ENCODE measurements around the gene UNC93A. TPM values are rescaled to one million over a fixed set of nuclear protein-coding genes. Genes with fewer than 3 reads are reported as not detected.
"Not testable (repeated sequence)": the region's sequence is repeated elsewhere in the genome, so short reads cannot be mapped to it uniquely, and the experiment has no call there.

The UNC93A gene
- total RNA-seq, 1 donor from 2014 or later, result not detected

GRCh38 chr6:167244991-167245390 is 46.1 kb upstream of the UNC93A start:
- no peaks in the 10 kb centered on the region for H3K9me3 Mint-ChIP-seq (ENCODE audit: unreplicated experiment)
- no peak overlapping the region for H3K4me3 Mint-ChIP-seq (ENCODE audit: unreplicated experiment)
- TF ChIP-seq, protein P1, sequence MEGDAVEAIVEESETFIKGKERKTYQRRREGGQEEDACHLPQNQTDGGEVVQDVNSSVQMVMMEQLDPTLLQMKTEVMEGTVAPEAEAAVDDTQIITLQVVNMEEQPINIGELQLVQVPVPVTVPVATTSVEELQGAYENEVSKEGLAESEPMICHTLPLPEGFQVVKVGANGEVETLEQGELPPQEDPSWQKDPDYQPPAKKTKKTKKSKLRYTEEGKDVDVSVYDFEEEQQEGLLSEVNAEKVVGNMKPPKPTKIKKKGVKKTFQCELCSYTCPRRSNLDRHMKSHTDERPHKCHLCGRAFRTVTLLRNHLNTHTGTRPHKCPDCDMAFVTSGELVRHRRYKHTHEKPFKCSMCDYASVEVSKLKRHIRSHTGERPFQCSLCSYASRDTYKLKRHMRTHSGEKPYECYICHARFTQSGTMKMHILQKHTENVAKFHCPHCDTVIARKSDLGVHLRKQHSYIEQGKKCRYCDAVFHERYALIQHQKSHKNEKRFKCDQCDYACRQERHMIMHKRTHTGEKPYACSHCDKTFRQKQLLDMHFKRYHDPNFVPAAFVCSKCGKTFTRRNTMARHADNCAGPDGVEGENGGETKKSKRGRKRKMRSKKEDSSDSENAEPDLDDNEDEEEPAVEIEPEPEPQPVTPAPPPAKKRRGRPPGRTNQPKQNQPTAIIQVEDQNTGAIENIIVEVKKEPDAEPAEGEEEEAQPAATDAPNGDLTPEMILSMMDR (IDR thresholded peaks at IDR 0.05; ENCODE audit: unreplicated experiment), result no peak
- H3K27ac Mint-ChIP-seq (ENCODE audit: unreplicated experiment), result no peak overlapping the region
- no peak for DNase-seq (ENCODE audit: low spot score)
- H3K36me3 Mint-ChIP-seq (ENCODE audit: low read depth, unreplicated experiment), result no peaks in the 10 kb centered on the region
- peaks cover 2% of the 10 kb centered on the region for H3K27me3 Mint-ChIP-seq (ENCODE audit: unreplicated experiment)
- H3K4me1 Mint-ChIP-seq (ENCODE audit: unreplicated experiment), result peaks cover 24% of the 10 kb centered on the region

DNA sequence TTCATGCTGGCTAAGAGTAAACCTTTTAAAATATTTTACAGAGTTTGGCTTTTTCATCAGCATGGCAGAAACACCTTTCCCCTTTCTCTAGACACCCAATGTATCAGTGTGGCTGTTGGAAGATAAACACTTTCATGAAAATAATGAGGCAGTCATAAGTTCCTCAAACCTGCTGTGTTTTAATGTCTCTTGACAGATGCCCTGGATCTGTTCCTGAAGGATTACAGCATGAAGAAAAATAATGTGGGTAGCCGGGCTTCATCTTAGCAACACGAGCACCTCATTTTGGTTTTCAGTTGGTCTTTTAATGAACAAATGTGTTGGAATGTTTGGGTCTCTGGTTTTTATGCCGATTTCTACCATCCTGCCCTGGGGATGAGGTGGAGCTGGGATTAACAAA is 45.5 kb upstream of the UNC93A start:
- no peak overlapping the region for H3K4me3 Mint-ChIP-seq (ENCODE audit: unreplicated experiment)
- TF ChIP-seq, protein P1 (IDR thresholded peaks at IDR 0.05; ENCODE audit: unreplicated experiment), result no peak
- no peak overlapping the region for H3K27ac Mint-ChIP-seq (ENCODE audit: unreplicated experiment)
- no peaks in the 10 kb centered on the region for H3K9me3 Mint-ChIP-seq (ENCODE audit: unreplicated experiment)
- H3K27me3 Mint-ChIP-seq (ENCODE audit: unreplicated experiment), result peaks cover 2% of the 10 kb centered on the region
- H3K36me3 Mint-ChIP-seq (ENCODE audit: low read depth, unreplicated experiment), result no peaks in the 10 kb centered on the region
- DNase-seq (ENCODE audit: low spot score), result no peak
- peaks cover 24% of the 10 kb centered on the region for H3K4me1 Mint-ChIP-seq (ENCODE audit: unreplicated experiment)

GRCh38 chr6:167247814-167248595 is 43.1 kb upstream of the UNC93A start:
- no peak overlapping the region for H3K4me3 Mint-ChIP-seq (ENCODE audit: unreplicated experiment)
- H3K27me3 Mint-ChIP-seq (ENCODE audit: unreplicated experiment), result peaks cover under 1% of the 10 kb centered on the region
- no peak for DNase-seq (ENCODE audit: low spot score)
- H3K9me3 Mint-ChIP-seq (ENCODE audit: unreplicated experiment), result no peaks in the 10 kb centered on the region
- no peaks in the 10 kb centered on the region for H3K36me3 Mint-ChIP-seq (ENCODE audit: low read depth, unreplicated experiment)
- no peak overlapping the region for H3K27ac Mint-ChIP-seq (ENCODE audit: unreplicated experiment)
- peaks cover 24% of the 10 kb centered on the region for H3K4me1 Mint-ChIP-seq (ENCODE audit: unreplicated experiment)
- TF ChIP-seq, protein P1 (IDR thresholded peaks at IDR 0.05; ENCODE audit: unreplicated experiment), result no peak

- H3K27me3 Mint-ChIP-seq (ENCODE audit: unreplicated experiment); H3K36me3 Mint-ChIP-seq (ENCODE audit: low read depth, unreplicated experiment); H3K9me3 Mint-ChIP-seq (ENCODE audit: unreplicated experiment); H3K27ac Mint-ChIP-seq (ENCODE audit: unreplicated experiment); H3K4me3 Mint-ChIP-seq (ENCODE audit: unreplicated experiment); DNase-seq (ENCODE audit: low spot score): not testable (repeated sequence)
- H3K4me1 Mint-ChIP-seq (ENCODE audit: unreplicated experiment), result peaks cover 24% of the 10 kb centered on the region
These were observed 42.1 kb upstream of the UNC93A start for GRCh38 chr6:167248878-167249455.

DNA sequence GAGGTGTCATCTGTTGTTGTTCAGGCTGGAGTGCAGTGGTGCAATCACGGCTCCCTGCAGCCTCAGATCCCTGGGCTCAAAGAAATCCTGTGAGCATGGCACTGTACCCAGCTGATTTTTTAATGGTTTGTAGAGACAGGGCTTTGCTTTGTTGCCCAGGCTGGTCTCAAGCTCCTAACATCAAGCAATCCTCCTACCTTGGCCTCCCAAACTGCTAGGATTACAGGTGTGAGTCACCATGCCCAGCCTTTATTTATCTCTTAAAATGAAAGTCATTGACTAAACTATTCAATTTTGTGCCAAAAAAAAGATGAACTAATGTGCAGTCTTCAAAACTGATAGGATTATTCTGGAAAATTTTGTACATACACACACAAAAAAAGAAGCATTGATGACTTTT is 38.8 kb upstream of the UNC93A start:
- Mint-ChIP-seq H3K36me3 (ENCODE audit: low read depth, unreplicated experiment) (peaks cover 5% of the 10 kb centered on the region), H3K4me1 (ENCODE audit: unreplicated experiment) (peaks cover 8% of the 10 kb centered on the region), H3K27me3 (ENCODE audit: unreplicated experiment) (peaks cover 2% of the 10 kb centered on the region), H3K27ac (ENCODE audit: unreplicated experiment) (no peak overlapping the region), H3K9me3 (ENCODE audit: unreplicated experiment) (no peaks in the 10 kb centered on the region), H3K4me3 (ENCODE audit: unreplicated experiment) (no peak overlapping the region)
- no peak for DNase-seq (ENCODE audit: low spot score)
- TF ChIP-seq, protein P1 (IDR thresholded peaks at IDR 0.05; ENCODE audit: unreplicated experiment), result no peak

Data from endothelial cell (in vitro differentiated cells).